Keratinocyte (primary cell): Measurements from ENCODE around the gene LDAH.

ENCODE experiments used
- EZH2 ChIP-seq: IDR thresholded peaks from one replicate; pipeline ENCODE4 v1.6.1; 2012; ENCODE audit warnings: inconsistent platforms, mild to moderate bottlenecking, low read length, moderate library complexity
- TF ChIP-seq, protein P1 (sequence below), 3 experiments: IDR thresholded peaks in 1 of 3; conservative IDR thresholded peaks in 1 of 3; optimal IDR thresholded peaks in 1 of 3; 2 replicates in 2 of 3; 3 replicates in 1 of 3; pipeline versions ENCODE3 to v1.5.1; 2011; ENCODE audit warnings: low read length in 3 of 3, mild to moderate bottlenecking in 3 of 3, moderate library complexity in 2 of 3, control low read depth in 1 of 3, inconsistent platforms in 1 of 3; ENCODE audit not compliant: insufficient read depth in 2 of 3; ENCODE audit errors: extremely low read depth in 1 of 3

DNA sequence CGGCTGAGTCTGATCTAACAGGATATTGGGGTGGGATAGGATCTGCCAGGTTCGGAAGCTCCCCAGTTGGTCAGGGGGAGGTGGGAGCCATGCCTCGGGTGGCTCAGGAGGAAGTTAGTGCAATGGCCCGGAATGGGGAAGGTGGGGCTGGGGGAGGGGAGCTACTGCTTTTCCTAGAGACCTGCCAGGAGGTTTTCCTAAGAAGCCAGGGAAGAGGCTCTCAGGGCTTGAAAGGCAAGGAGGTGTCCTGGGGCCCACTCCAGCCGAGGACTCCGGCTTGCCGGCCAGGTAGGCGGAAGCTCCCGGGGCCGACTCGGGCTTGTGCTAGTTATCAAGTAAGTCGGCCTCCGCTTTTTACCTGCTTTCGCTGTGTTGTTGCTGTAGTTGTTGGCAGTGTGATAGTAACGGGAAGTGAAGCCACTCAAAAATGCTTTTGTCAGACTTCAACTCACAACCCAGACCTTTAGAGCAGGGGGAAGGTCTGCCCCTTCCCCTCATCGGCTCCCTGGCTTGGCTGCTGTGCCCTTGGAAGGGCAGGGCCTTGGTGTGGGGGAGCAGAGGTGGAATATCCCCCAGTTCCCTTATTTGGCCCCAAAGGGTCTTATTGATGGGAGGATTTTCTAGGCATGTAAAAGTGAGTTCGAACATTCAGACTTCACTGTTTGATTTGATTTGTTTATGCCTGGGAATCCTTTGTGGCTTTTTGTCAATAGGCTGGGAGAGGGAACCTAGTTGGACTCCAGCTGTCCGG is 150.5 kb downstream of the LDAH start:
- TF ChIP-seq, protein P1, sequence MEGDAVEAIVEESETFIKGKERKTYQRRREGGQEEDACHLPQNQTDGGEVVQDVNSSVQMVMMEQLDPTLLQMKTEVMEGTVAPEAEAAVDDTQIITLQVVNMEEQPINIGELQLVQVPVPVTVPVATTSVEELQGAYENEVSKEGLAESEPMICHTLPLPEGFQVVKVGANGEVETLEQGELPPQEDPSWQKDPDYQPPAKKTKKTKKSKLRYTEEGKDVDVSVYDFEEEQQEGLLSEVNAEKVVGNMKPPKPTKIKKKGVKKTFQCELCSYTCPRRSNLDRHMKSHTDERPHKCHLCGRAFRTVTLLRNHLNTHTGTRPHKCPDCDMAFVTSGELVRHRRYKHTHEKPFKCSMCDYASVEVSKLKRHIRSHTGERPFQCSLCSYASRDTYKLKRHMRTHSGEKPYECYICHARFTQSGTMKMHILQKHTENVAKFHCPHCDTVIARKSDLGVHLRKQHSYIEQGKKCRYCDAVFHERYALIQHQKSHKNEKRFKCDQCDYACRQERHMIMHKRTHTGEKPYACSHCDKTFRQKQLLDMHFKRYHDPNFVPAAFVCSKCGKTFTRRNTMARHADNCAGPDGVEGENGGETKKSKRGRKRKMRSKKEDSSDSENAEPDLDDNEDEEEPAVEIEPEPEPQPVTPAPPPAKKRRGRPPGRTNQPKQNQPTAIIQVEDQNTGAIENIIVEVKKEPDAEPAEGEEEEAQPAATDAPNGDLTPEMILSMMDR (optimal IDR thresholded peaks at IDR 0.05 in 1 of 3, IDR thresholded peaks at IDR 0.05 in 1 of 3, conservative IDR thresholded peaks at IDR 0.05 in 1 of 3; ENCODE audit: extremely low read depth in 1 of 3, insufficient read depth in 2 of 3, low read length in 3 of 3), result no peak
- TF ChIP-seq EZH2, result peak; percentile 72
